NCI-H510A treated with DMSO at 0.1 percent for 48 hours (cell line): ENCODE data around the gene RREB1.

Source experiments
- DNase-seq: peaks from one replicate; lab custom pipeline; 2025; lab: John Stamatoyannopoulos, UW

RREB1 gene

GRCh38 chr6:7088076-7088742, 19.6 kb upstream of the RREB1 start:
- DNase-seq: peak; percentile 18

- no peak for DNase-seq
Measured at GRCh38 chr6:7098993-7099392, 8.8 kb upstream of the RREB1 start.

- DNase-seq: no peak
Measured at GRCh38 chr6:7100072-7100752, 7.5 kb upstream of the RREB1 start.

GRCh38 chr6:7100753-7101081, 7.0 kb upstream of the RREB1 start:
- DNase-seq: no peak

- no peak for DNase-seq
Measured at GRCh38 chr6:7101290-7101689, 6.5 kb upstream of the RREB1 start.

- no peak for DNase-seq
Measured at GRCh38 chr6:7104752-7105151, 3.0 kb upstream of the RREB1 start.

GRCh38 chr6:7106215-7106751, 1.5 kb upstream of the RREB1 start:
- DNase-seq: no peak

GRCh38 chr6:7106752-7107577, 796 bp upstream of the RREB1 start:
- DNase-seq: no peak

GRCh38 chr6:7108196-7108963, 619 bp downstream of the RREB1 start:
- DNase-seq: no peak

GRCh38 chr6:7108964-7109836, 1.4 kb downstream of the RREB1 start:
- DNase-seq: peak; percentile 42

GRCh38 chr6:7110092-7110792, 2.5 kb downstream of the RREB1 start:
- no peak for DNase-seq

- no peak for DNase-seq
Measured at GRCh38 chr6:7111095-7111690, 3.4 kb downstream of the RREB1 start.

- DNase-seq: no peak
Measured at GRCh38 chr6:7112171-7112570, 4.4 kb downstream of the RREB1 start.

- no peak for DNase-seq
Measured at GRCh38 chr6:7112741-7113313, 5.1 kb downstream of the RREB1 start.

GRCh38 chr6:7114744-7115458, 7.1 kb downstream of the RREB1 start:
- no peak for DNase-seq

- no peak for DNase-seq
Measured at GRCh38 chr6:7115543-7116231, 7.9 kb downstream of the RREB1 start.

- no peak for DNase-seq
Measured at GRCh38 chr6:7119272-7119801, 11.6 kb downstream of the RREB1 start.

- no peak for DNase-seq
Measured at GRCh38 chr6:7121700-7122241, 14.0 kb downstream of the RREB1 start.
